ENCODE results near the gene CCNF. TPM values are rescaled to one million over a fixed set of nuclear protein-coding genes. Genes with fewer than 3 reads are reported as not detected.
"Not testable (repeated sequence)": the region's sequence is repeated elsewhere in the genome, so short reads cannot be mapped to it uniquely, and the experiment has no call there.

The CCNF gene
- total and polyA plus RNA-seq, 2 of the 4 experiments (the other 2 are of a cell fraction): 8.2 to 20.1 TPM

GRCh38 chr16:2439598-2439997 is 10.4 kb downstream of the CCNF start:
- intact Hi-C loops (cut with micrococcal nuclease): no loop called here
- H3K14ac ChIP-seq (replicated peaks; ENCODE audit: low read depth, low read length): no peak overlapping the region
- dilution Hi-C loops (cut with HindIII; ENCODE audit: low sequenced_read_pairs, unreplicated experiment): no loop called here
- no peak overlapping the region for H3K27ac ChIP-seq (ENCODE audit: insufficient read depth, low read length)
- H2BK20ac ChIP-seq (ENCODE audit: low read depth, low read length): no peak overlapping the region
- H2AK5ac ChIP-seq (ENCODE audit: low read depth, low read length): no peak overlapping the region; the same call in 1 of the 2 replicates
- no peak overlapping the region for H3K4me3 ChIP-seq (ENCODE audit: insufficient read depth, low read depth, low read length)
- H3K4me2 ChIP-seq (ENCODE audit: low read depth, low read length): no peak overlapping the region
- ChIA-PET POLR2A (ENCODE audit: unreplicated experiment) (no interaction called here), CTCF (no interaction called here)
- no peaks in the 10 kb centered on the region for H3K4me1 ChIP-seq (ENCODE audit: control insufficient read depth, insufficient read depth, low read length)
- H3K9me1 ChIP-seq (ENCODE audit: insufficient read depth, low read length): no peaks in the 10 kb centered on the region; the same call in 1 of the 2 replicates
- H3K36me3 ChIP-seq (ENCODE audit: control insufficient read depth, insufficient read depth, low read length): peaks cover 43% of the 10 kb centered on the region
- no peak overlapping the region for H2BK15ac ChIP-seq (ENCODE audit: low read depth, low read length)
- no peak overlapping the region for H3K18ac ChIP-seq (ENCODE audit: low read depth, low read length)
- in situ Hi-C loops (cut with MboI; ENCODE audit: low sequenced_read_pairs): no loop called here
- no peak overlapping the region for H2AK9ac ChIP-seq (replicated peaks; ENCODE audit: low read depth, low read length, poor library complexity)
- H3K23ac ChIP-seq (ENCODE audit: low read depth, low read length): no peak overlapping the region
- BruUV-seq (replicated peaks): no TSS peak
- no peak overlapping the region for H4K91ac ChIP-seq (ENCODE audit: insufficient read depth, low read depth, low read length)
- H3K9me3 ChIP-seq (ENCODE audit: control insufficient read depth, insufficient read depth, low read length): no peaks in the 10 kb centered on the region
- H4K20me1 ChIP-seq (ENCODE audit: insufficient read depth, low read length): peaks cover 4% of the 10 kb centered on the region; the same call in 1 of the 2 replicates
- DNase-seq (no peak), ATAC-seq (ENCODE audit: low read depth) (no peak)
- H3K79me1 ChIP-seq (ENCODE audit: low read depth in 1 of 2, low read length in 2 of 2): peaks cover 31 to 37% of the 10 kb centered on the region in 2 experiments
- H2BK5ac ChIP-seq (ENCODE audit: low read depth, low read length, poor library complexity, severe bottlenecking): no peak overlapping the region
- H3K9ac ChIP-seq (ENCODE audit: low read depth, low read length): no peak overlapping the region
- H4K5ac ChIP-seq (ENCODE audit: low read depth, low read length): no peak overlapping the region
- H2AFZ ChIP-seq (replicated peaks; ENCODE audit: low read length, poor library complexity): no peak overlapping the region
- H2BK120ac ChIP-seq (ENCODE audit: low read depth, low read length): no peak overlapping the region
- H4K8ac ChIP-seq (ENCODE audit: low read depth in 2 of 2, low read length in 2 of 2): no peak overlapping the region
- no peak overlapping the region for H3K56ac ChIP-seq (ENCODE audit: extremely low read depth, insufficient read depth, low read length)
- WGBS, 2 experiments (ENCODE audit: extremely low coverage in 2 of 2, insufficient read length in 1 of 2): 88% methylated on average over 4 of the region's 11 CpGs; no CpG with 5 or more reads in 1 of the 2 experiments
- H3K27me3 ChIP-seq (ENCODE audit: control insufficient read depth, insufficient read depth, low read length): no peaks in the 10 kb centered on the region
- no peak overlapping the region for H3K4ac ChIP-seq (ENCODE audit: low read depth, low read length)
- no peak for TF ChIP-seq RFX5 (IDR thresholded peaks at IDR 0.05; ENCODE audit: low read depth, low read length)
- TF ChIP-seq CEBPB (IDR thresholded peaks at IDR 0.05; ENCODE audit: low read depth, low read length): no peak
- no peak for TF ChIP-seq ELK1 (IDR thresholded peaks at IDR 0.05; ENCODE audit: borderline replicate concordance, low read depth, low read length)
- no peak for TF ChIP-seq POLR2A (IDR thresholded peaks at IDR 0.05; ENCODE audit: low read depth, low read length)
- TF ChIP-seq RAD21 (IDR thresholded peaks at IDR 0.05; ENCODE audit: low read length): no peak
- no peak for TF ChIP-seq FOS (IDR thresholded peaks at IDR 0.05; ENCODE audit: low read depth, low read length)

- H2AK9ac ChIP-seq (replicated peaks; ENCODE audit: low read depth, low read length, poor library complexity); H3K27ac ChIP-seq (ENCODE audit: insufficient read depth, low read length); H3K4me1 ChIP-seq (ENCODE audit: control insufficient read depth, insufficient read depth, low read length); H2AFZ ChIP-seq (replicated peaks; ENCODE audit: low read length, poor library complexity); H4K91ac ChIP-seq (ENCODE audit: insufficient read depth, low read depth, low read length); dilution Hi-C loops (cut with HindIII; ENCODE audit: low sequenced_read_pairs, unreplicated experiment); H4K5ac ChIP-seq (ENCODE audit: low read depth, low read length); H3K4ac ChIP-seq (ENCODE audit: low read depth, low read length); H3K4me3 ChIP-seq (ENCODE audit: insufficient read depth, low read depth, low read length); POLR2A ChIA-PET (ENCODE audit: unreplicated experiment); H4K20me1 ChIP-seq (ENCODE audit: insufficient read depth, low read length); H2BK15ac ChIP-seq (ENCODE audit: low read depth, low read length); H2BK120ac ChIP-seq (ENCODE audit: low read depth, low read length); in situ Hi-C loops (cut with MboI; ENCODE audit: low sequenced_read_pairs); H3K9me1 ChIP-seq (ENCODE audit: insufficient read depth, low read length); H2BK5ac ChIP-seq (ENCODE audit: low read depth, low read length, poor library complexity, severe bottlenecking); H2BK20ac ChIP-seq (ENCODE audit: low read depth, low read length); H4K8ac ChIP-seq (ENCODE audit: low read depth in 2 of 2, low read length in 2 of 2); H3K9me3 ChIP-seq (ENCODE audit: control insufficient read depth, insufficient read depth, low read length); BruUV-seq (replicated peaks); intact Hi-C loops (cut with micrococcal nuclease); H3K9ac ChIP-seq (ENCODE audit: low read depth, low read length); H3K27me3 ChIP-seq (ENCODE audit: control insufficient read depth, insufficient read depth, low read length); H3K23ac ChIP-seq (ENCODE audit: low read depth, low read length); H3K18ac ChIP-seq (ENCODE audit: low read depth, low read length); H3K4me2 ChIP-seq (ENCODE audit: low read depth, low read length); H3K14ac ChIP-seq (replicated peaks; ENCODE audit: low read depth, low read length); DNase-seq; H3K56ac ChIP-seq (ENCODE audit: extremely low read depth, insufficient read depth, low read length); H2AK5ac ChIP-seq (ENCODE audit: low read depth, low read length); ATAC-seq (ENCODE audit: low read depth): not testable (repeated sequence)
- H3K36me3 ChIP-seq (ENCODE audit: control insufficient read depth, insufficient read depth, low read length): peaks cover 46% of the 10 kb centered on the region
- WGBS, 2 experiments (ENCODE audit: extremely low coverage in 2 of 2, insufficient read length in 1 of 2): 96% methylated on average over 3 of the region's 15 CpGs; no CpG with 5 or more reads in 1 of the 2 experiments
- H3K79me1 ChIP-seq (ENCODE audit: low read depth in 1 of 2, low read length in 2 of 2): peaks cover 20 to 45% of the 10 kb centered on the region in 2 experiments
- CTCF ChIA-PET: interaction anchor here (0.7 kb wide), 2 partner anchors 42 to 45 kb away, joined by 3 to 4 read pairs; no protein-coding TSS in a partner anchor
These were observed 12.0 kb downstream of the CCNF start for GRCh38 chr16:2441143-2441804.

Measured in IMR-90 (cell line).